ENCODE results near the gene TBC1D2B.

Gene TBC1D2B

GRCh38 chr15:78072080-78072892 is 5.2 kb downstream of the TBC1D2B start (continued):
- TF ChIP-seq ZSCAN5A (tag by site-specific recombination; IDR thresholded peaks at IDR 0.05) = no peak
- TF ChIP-seq OSR2 (tag by site-specific recombination; IDR thresholded peaks at IDR 0.05) = peak; percentile 56
- TF ChIP-seq ZSCAN30 (tag by site-specific recombination; IDR thresholded peaks at IDR 0.05) = no peak
- no peak for TF ChIP-seq ZNF362 (tag by site-specific recombination; IDR thresholded peaks at IDR 0.05)
- TF ChIP-seq ZNF416 (tag by site-specific recombination; IDR thresholded peaks at IDR 0.05) = no peak
- TF ChIP-seq ZBTB48 (tag by site-specific recombination; IDR thresholded peaks at IDR 0.05) = 0 out of 2 replicates have a peak, but pooled peaks have one; percentile 29
- TF ChIP-seq IKZF3 (tag by site-specific recombination; IDR thresholded peaks at IDR 0.05) = peak; percentile 34; the same call in 1 of the 2 replicates

- Histone ChIP-seq H3K9me3 (ENCODE audit: control insufficient read depth, insufficient read depth, low read depth, low read length) (no peaks in the 10 kb centered on the region), H3K4me1 (ENCODE audit: control insufficient read depth, insufficient read depth, low read length) (peaks cover 61% of the 10 kb centered on the region), H3K27ac (ENCODE audit: extremely low read depth, low read depth, low read length) (no peak overlapping the region), H3K36me3 (ENCODE audit: control insufficient read depth in 2 of 2, insufficient read depth in 1 of 2, low read length in 2 of 2) (peaks cover 0 to 4% of the 10 kb centered on the region in 2 experiments; a peak in 1 of 3 replicates), H3K4me3 (ENCODE audit: low read depth, low read length) (no peak overlapping the region)
- ChIA-PET POLR2A (interaction anchor here (1.5 kb wide), 1 partner anchor 9 kb away, joined by 5 read pairs; no protein-coding TSS in a partner anchor), CTCF (interaction anchor here (0.6 to 1.7 kb wide), 3 partner anchors 9 to 126 kb away, joined by 3 to 6 read pairs (median 5); no protein-coding TSS in a partner anchor)
- TF ChIP-seq ZNF600 (tag by site-specific recombination; IDR thresholded peaks at IDR 0.05) = 0 out of 2 replicates have a peak, but pooled peaks have one; percentile 20
- no peak for TF ChIP-seq ZNF426 (tag by site-specific recombination; IDR thresholded peaks at IDR 0.05)
- no peak for TF ChIP-seq ZNF791 (tag by site-specific recombination; IDR thresholded peaks at IDR 0.05)
- no peak for TF ChIP-seq ZNF610 (tag by site-specific recombination; IDR thresholded peaks at IDR 0.05; ENCODE audit: borderline replicate concordance)
- no peak for TF ChIP-seq ZNF169 (tag by site-specific recombination; IDR thresholded peaks at IDR 0.05)
These were observed 6.1 kb downstream of the TBC1D2B start for GRCh38 chr15:78071383-78071782.

GRCh38 chr15:78070049-78070700 is 7.3 kb downstream of the TBC1D2B start:
- TF ChIP-seq ZNF600 (tag by site-specific recombination; IDR thresholded peaks at IDR 0.05) = peak; percentile 59
- TF ChIP-seq PATZ1 (tag by site-specific recombination; IDR thresholded peaks at IDR 0.05) = peak; percentile 30; the same call in 1 of the 2 replicates
- no peak for TF ChIP-seq ATF2 (tag by site-specific recombination; IDR thresholded peaks at IDR 0.05; ENCODE audit: low read depth)
- peak; percentile 93 for TF ChIP-seq EGR2 (tag by site-specific recombination; IDR thresholded peaks at IDR 0.05; ENCODE audit: low read depth)
- TF ChIP-seq ZNF146 (tag by site-specific recombination; IDR thresholded peaks at IDR 0.05) = no peak
- no peak for TF ChIP-seq ZNF501 (tag by site-specific recombination; IDR thresholded peaks at IDR 0.05)
- TF ChIP-seq ZNF704 (tag by site-specific recombination; IDR thresholded peaks at IDR 0.05) = no peak
- peak; percentile 81 for TF ChIP-seq ZFHX2 (tag by site-specific recombination; conservative IDR thresholded peaks at IDR 0.05)
- no peak for TF ChIP-seq MYNN (tag by site-specific recombination; IDR thresholded peaks at IDR 0.05; ENCODE audit: borderline replicate concordance)
- ChIA-PET POLR2A (interaction anchor here (1.1 kb wide), 1 partner anchor 18 kb away, joined by 3 read pairs; no protein-coding TSS in a partner anchor), CTCF (interaction anchor here (0.6 to 1.7 kb wide), 10 partner anchors 16 to 807 kb away, joined by 3 to 9 read pairs (median 4); no protein-coding TSS in a partner anchor)
- H3K27ac ChIP-seq (ENCODE audit: extremely low read depth, low read depth, low read length) = no peak overlapping the region; the same call in 1 of the 2 replicates
- peaks cover 0 to 4% of the 10 kb centered on the region in 2 experiments; a peak in 1 of 3 replicates for H3K36me3 ChIP-seq (ENCODE audit: control insufficient read depth in 2 of 2, insufficient read depth in 1 of 2, low read length in 2 of 2)
- no peak overlapping the region for H3K4me3 ChIP-seq (ENCODE audit: low read depth, low read length)
- no peaks in the 10 kb centered on the region for H3K9me3 ChIP-seq (ENCODE audit: control insufficient read depth, insufficient read depth, low read depth, low read length)
- peaks cover 64% of the 10 kb centered on the region for H3K4me1 ChIP-seq (ENCODE audit: control insufficient read depth, insufficient read depth, low read length)

Data from HEK293 (cell line).